Ascending aorta (tissue), 2 donors: ENCODE data around the gene BLOC1S3. TPM values are rescaled to one million over a fixed set of nuclear protein-coding genes. Genes with fewer than 3 reads are reported as not detected.
A peak's percentile ranks its signal among the peaks of the same experiment; 100 is the strongest.

Source experiments
- DNase-seq, 2 donors: peaks; one replicate each; pipeline ENCODE4 v3.0.0-alpha.2; 2019; ENCODE audit warnings: low spot score in 2 of 2
- H3K27ac ChIP-seq, 2 donors: fragments of 200-600 bp; sonication (generic); one replicate each; pipeline ENCODE4 v1.5.1; 2016 to 2017; ENCODE audit warnings: mild to moderate bottlenecking in 1 of 2
- H3K27me3 ChIP-seq: fragments of 200-600 bp; sonication (generic); one replicate; pipeline ENCODE4 v1.5.1; 2017
- H3K36me3 ChIP-seq, 2 donors: fragments of 200-600 bp; sonication (generic); one replicate each; pipeline ENCODE4 v1.5.1; 2016
- H3K4me1 ChIP-seq, 2 donors: fragments of 200-600 bp; sonication (generic); one replicate each; pipeline ENCODE4 v1.5.1; 2016 to 2017; ENCODE audit warnings: mild to moderate bottlenecking in 1 of 2
- H3K4me3 ChIP-seq, 2 donors: fragments of 200-600 bp; sonication (generic); one replicate each; pipeline ENCODE4 v1.5.1; 2016 to 2017; ENCODE audit warnings: mild to moderate bottlenecking in 1 of 2
- H3K9me3 ChIP-seq, 2 donors: fragments of 200-600 bp; sonication (generic); one replicate each; pipeline ENCODE4 v1.5.1; 2016
- CTCF ChIP-seq, 3 experiments: fragments of 200-600 bp in 2 of 3; fragments of 450-650 bp in 1 of 3; sonication (generic) in 2 of 3; IDR thresholded peaks; one replicate each; pipeline ENCODE4 v1.5.1; 2016 to 2019; ENCODE audit warnings: antibody characterized with exemption in 3 of 3, mild to moderate bottlenecking in 1 of 3, moderate library complexity in 1 of 3
- intact Hi-C: fragments of 100-400 bp; cut with DNase I; formaldehyde crosslinking; loops from one replicate; pipeline ENCODE4 v1.15.1; 2023
- total RNA-seq: library from RNA; depleted of rRNA; stranded (reverse); fragments of >200 nt; gene quantifications from one replicate; pipeline ENCODE4 v1.1.0, GENCODE V29; 2016

The BLOC1S3 gene
- total RNA-seq, result 0.32 TPM

- no peaks in the 10 kb centered on the region for H3K9me3 ChIP-seq
- H3K4me1 ChIP-seq, result peaks cover 3 to 24% of the 10 kb centered on the region in 2 donors
- H3K4me3 ChIP-seq, result peak within 1 kb of the TSS; percentile 84 to 91
- TF ChIP-seq CTCF (IDR thresholded peaks at IDR 0.05), result peak in 2 of 3 experiments; percentile 11 to 34
- no peaks in the 10 kb centered on the region for H3K27me3 ChIP-seq
- H3K36me3 ChIP-seq, result peaks cover 3 to 16% of the 10 kb centered on the region in 2 donors
- peak; percentile 100 for DNase-seq
- H3K27ac ChIP-seq, result peak within 1 kb of the TSS; percentile 96 to 99
- intact Hi-C loops, result loop anchor here (1.0 to 5.0 kb wide), 7 partner anchors 72 to 331 kb away; partner anchors contain the start of genes CLPTM1, ERCC2, MARK4 and NECTIN2
Measured at GRCh38 chr19:45178262-45179071, at the start of gene BLOC1S3. TSS of gene BLOC1S3 (plus strand) at chr19:45178784. CDS start at chr19:45179297, 513 bp downstream.

GRCh38 chr19:45128806-45129205 is 49.8 kb upstream of the BLOC1S3 start:
- no peaks in the 10 kb centered on the region for H3K27me3 ChIP-seq
- no peak overlapping the region for H3K27ac ChIP-seq
- DNase-seq, result no peak
- TF ChIP-seq CTCF (IDR thresholded peaks at IDR 0.05), result no peak
- intact Hi-C loops, result no loop called here
- no peaks in the 10 kb centered on the region for H3K36me3 ChIP-seq
- no peaks in the 10 kb centered on the region for H3K9me3 ChIP-seq
- H3K4me3 ChIP-seq, result no peak overlapping the region
- H3K4me1 ChIP-seq, result no peaks in the 10 kb centered on the region

GRCh38 chr19:45130236-45130635 is 48.3 kb upstream of the BLOC1S3 start:
- Histone ChIP-seq H3K4me1 (no peaks in the 10 kb centered on the region), H3K27ac (no peak overlapping the region), H3K27me3 (no peaks in the 10 kb centered on the region), H3K4me3 (no peak overlapping the region), H3K36me3 (no peaks in the 10 kb centered on the region), H3K9me3 (no peaks in the 10 kb centered on the region)
- intact Hi-C loops, result no loop called here
- DNase-seq, result no peak
- TF ChIP-seq CTCF (IDR thresholded peaks at IDR 0.05), result no peak

GRCh38 chr19:45130888-45131615 is 47.5 kb upstream of the BLOC1S3 start:
- H3K27ac ChIP-seq, result no peak overlapping the region
- H3K4me3 ChIP-seq, result no peak overlapping the region
- no peak for DNase-seq
- no peaks in the 10 kb centered on the region for H3K36me3 ChIP-seq
- H3K27me3 ChIP-seq, result no peaks in the 10 kb centered on the region
- intact Hi-C loops, result no loop called here
- H3K9me3 ChIP-seq, result no peaks in the 10 kb centered on the region
- TF ChIP-seq CTCF (IDR thresholded peaks at IDR 0.05), result no peak
- H3K4me1 ChIP-seq, result no peaks in the 10 kb centered on the region

GRCh38 chr19:45133661-45134060 is 44.9 kb upstream of the BLOC1S3 start:
- no peak for DNase-seq
- no peaks in the 10 kb centered on the region for H3K4me1 ChIP-seq
- no peak for TF ChIP-seq CTCF (IDR thresholded peaks at IDR 0.05)
- intact Hi-C loops, result no loop called here
- no peak overlapping the region for H3K4me3 ChIP-seq
- H3K36me3 ChIP-seq, result no peaks in the 10 kb centered on the region
- no peaks in the 10 kb centered on the region for H3K27me3 ChIP-seq
- H3K27ac ChIP-seq, result no peak overlapping the region
- H3K9me3 ChIP-seq, result no peaks in the 10 kb centered on the region
